ENCODE data around the gene TSPAN9. TPM values are rescaled to one million over a fixed set of nuclear protein-coding genes. Genes with fewer than 3 reads are reported as not detected.

Gene TSPAN9
- total RNA-seq, 1 donor from 2014 or later = 20.5 TPM

- peak; percentile 50 for TF ChIP-seq CTCF (conservative IDR thresholded peaks at IDR 0.05; ENCODE audit: low read depth, low read length)
- DNase-seq (ENCODE audit: low read depth) = no peak
- H3K4me3 ChIP-seq (ENCODE audit: low read depth, low read length) = no peak overlapping the region
These were observed 236.8 kb downstream of the TSPAN9 start for GRCh38 chr12:3313675-3314663.

- TF ChIP-seq CTCF (conservative IDR thresholded peaks at IDR 0.05; ENCODE audit: low read depth, low read length) = no peak
- DNase-seq (ENCODE audit: low read depth) = no peak
- no peak overlapping the region for H3K4me3 ChIP-seq (ENCODE audit: low read depth, low read length)
These were observed 238.1 kb downstream of the TSPAN9 start for GRCh38 chr12:3315201-3315661.

- TF ChIP-seq CTCF (conservative IDR thresholded peaks at IDR 0.05; ENCODE audit: low read depth, low read length) = no peak
- DNase-seq (ENCODE audit: low read depth) = no peak
- no peak overlapping the region for H3K4me3 ChIP-seq (ENCODE audit: low read depth, low read length)
These were observed 239.7 kb downstream of the TSPAN9 start for GRCh38 chr12:3316776-3317480.

DNA sequence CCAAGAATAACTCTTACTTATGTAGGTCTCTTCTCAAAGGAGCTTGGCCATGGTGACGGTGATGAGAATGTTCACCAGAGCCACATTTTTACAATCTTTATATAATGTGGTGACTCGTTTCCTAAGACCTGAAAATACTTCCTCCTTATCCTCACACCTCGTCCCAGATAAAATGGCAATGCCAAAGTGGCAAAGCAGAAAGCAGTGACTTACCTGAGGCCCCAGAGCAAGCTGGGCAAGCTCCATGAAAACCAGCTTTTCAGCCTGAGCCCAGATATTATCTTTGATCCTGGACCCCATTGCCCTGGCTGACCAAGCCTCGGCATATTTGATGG lies 240.3 kb downstream of the TSPAN9 start:
- no peak for DNase-seq (ENCODE audit: low read depth)
- no peak for TF ChIP-seq CTCF (conservative IDR thresholded peaks at IDR 0.05; ENCODE audit: low read depth, low read length)
- H3K4me3 ChIP-seq (ENCODE audit: low read depth, low read length) = no peak overlapping the region

GRCh38 chr12:3317841-3318501 lies 240.8 kb downstream of the TSPAN9 start:
- DNase-seq (ENCODE audit: low read depth) = no peak

More at GRCh38 chr12:3317841-3318501, 240.8 kb downstream of the TSPAN9 start:
- H3K4me3 ChIP-seq (ENCODE audit: low read depth, low read length) = no peak overlapping the region
- no peak for TF ChIP-seq CTCF (conservative IDR thresholded peaks at IDR 0.05; ENCODE audit: low read depth, low read length)
